C4-2B (cell line): ENCODE measurements around the gene RNLS.

ENCODE experiments used
- CTCF ChIP-seq: fragments of 450-650 bp; conservative IDR thresholded peaks from 2 replicates; pipeline ENCODE4 v1.5.1; 2017; ENCODE audit warnings: mild to moderate bottlenecking
- ZFX ChIP-seq: fragments of 450-650 bp; IDR thresholded peaks from 2 replicates; pipeline ENCODE4 v1.6.1; 2017

- TF ChIP-seq CTCF (no peak), ZFX (no peak)
Measured at GRCh38 chr10:88309365-88309764, 273.8 kb downstream of the RNLS start.
